ENCODE results near the gene GABRA4. TPM values are rescaled to one million over a fixed set of nuclear protein-coding genes. Genes with fewer than 3 reads are reported as not detected.

Gene GABRA4
- total RNA-seq = not detected in 2 replicates

DNA sequence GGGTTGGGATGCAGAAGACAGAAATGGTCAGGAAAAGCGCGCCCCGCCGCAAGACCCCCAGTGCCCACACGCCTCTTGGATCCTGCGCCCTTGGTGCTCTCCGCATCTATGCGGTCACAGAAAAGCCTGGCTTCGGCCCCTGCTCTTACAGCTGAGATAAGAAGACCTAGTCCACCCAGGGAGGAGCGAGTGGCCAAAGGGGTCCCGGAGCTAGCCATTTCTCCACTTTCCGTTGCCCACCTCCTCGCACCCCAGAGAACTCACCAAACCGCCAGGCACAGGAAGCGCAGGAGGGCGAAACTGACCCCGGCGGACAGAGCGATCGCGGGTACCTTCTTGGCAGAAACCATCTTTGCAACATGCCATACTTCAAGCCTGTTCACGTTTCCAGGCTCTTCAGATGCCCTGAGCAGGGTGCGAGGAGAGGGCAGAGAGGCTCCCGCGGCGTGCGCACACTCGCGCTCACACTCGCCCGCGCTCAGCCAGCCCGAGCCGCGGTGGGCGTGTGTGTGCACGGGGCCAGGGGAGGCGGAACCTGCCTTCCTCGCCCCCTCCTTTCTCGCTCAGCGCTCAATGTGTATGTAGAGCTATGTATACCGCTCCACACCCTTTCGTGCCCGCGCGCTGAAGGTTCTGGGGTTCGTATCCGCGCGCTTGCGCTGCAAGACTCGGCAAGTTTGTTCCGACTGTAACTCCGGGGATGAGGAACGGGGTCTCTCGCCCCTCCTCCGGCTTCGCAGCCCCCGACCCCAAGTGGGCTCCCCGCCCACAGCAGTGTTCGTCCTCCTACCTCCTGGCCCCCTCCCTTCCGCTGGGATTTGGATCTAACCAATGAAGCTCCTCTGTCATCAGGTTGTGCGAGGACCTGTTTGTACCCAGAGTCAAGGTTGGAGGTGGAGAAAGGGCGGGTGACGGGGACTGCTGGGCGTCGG is at the start of gene GABRA4:
Gene GABRA4, minus strand, starts transcription at position 507 of the 932 bp plus-strand sequence. Its CDS starts 157 bp downstream, at position 350.

GRCh38 chr4:47031011-47031678 is 37.8 kb upstream of the GABRA4 start, which contains the start of gene GABRB1:
TSS of gene GABRB1 (plus strand) at chr4:47031567.

GRCh38 chr4:46909078-46909477 is 84.3 kb downstream of the GABRA4 start, which contains the start of gene COX7B2:
TSS of gene COX7B2 (minus strand) at chr4:46909245. CDS start at chr4:46735192, 174,053 bp downstream.

Other genes with a start within 250 kb of the GABRA4 start
- not detected in 2 replicates for gene COX7B2, start 84.3 kb downstream of the GABRA4 start, total RNA-seq
- gene GABRB1, start 38.0 kb upstream of the GABRA4 start, total RNA-seq = 0.33 and 0.73 TPM in 2 replicates

All from smooth muscle cell of trachea (primary cell).